ENCODE measurements around the gene ALOX5AP.

- TF ChIP-seq CTCF (conservative IDR thresholded peaks at IDR 0.05; ENCODE audit: low read depth, low read length) (no peak), EZH2 (IDR thresholded peaks at IDR 0.05; ENCODE audit: low read length, unreplicated experiment) (no peak)
Measured at GRCh38 chr13:30807392-30807791, 72.0 kb downstream of the ALOX5AP start.

All from PC-3 (cell line).